ENCODE data around the gene SYT5. TPM values are rescaled to one million over a fixed set of nuclear protein-coding genes. Genes with fewer than 3 reads are reported as not detected.
"Not testable (repeated sequence)": the region's sequence is repeated elsewhere in the genome, so short reads cannot be mapped to it uniquely, and the experiment has no call there.

The SYT5 gene
- total and polyA plus RNA-seq, 4 donors: not detected

DNA sequence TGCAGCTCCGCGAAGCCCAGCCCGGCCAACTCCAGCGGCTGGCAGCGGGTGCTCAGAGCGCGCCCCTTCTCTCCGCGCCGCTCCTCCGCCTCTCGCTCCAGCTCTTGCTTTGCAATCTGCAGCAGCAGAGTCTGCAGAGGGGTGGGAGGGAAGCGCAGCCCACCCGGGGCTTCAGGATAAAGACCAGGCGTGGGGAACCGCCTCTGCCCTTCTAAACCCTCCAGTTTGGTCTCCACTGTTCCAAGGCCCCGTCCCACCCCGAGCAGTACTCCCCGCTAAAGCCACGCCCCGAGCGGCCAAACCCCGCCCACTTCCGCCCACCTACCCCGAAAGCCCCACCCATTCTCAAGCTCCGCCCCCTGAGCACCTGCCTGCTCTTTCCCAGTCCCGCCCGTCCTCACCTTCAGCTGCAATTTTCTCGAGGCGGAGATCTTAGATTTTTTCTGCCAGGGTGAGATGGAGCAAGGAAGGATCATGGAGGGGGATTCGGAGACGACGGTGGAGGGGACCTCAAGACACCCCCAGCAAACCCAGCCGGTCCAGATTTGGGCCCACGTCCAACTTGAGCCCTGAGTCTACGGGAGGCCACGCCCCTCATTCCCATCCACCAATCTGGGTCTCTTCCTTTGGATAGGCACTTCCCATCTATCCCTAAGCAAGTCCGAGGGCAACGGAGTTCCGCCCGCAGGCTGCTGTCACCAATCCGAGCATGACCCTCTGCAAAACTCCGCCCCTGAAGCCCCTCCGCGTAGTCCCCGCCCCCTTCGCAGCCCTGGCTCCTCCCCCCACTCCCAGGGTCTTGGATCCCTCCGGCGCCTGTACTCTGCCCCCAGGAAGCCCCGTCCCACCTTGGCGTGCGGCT lies 23.7 kb downstream of the SYT5 start:
- intact Hi-C loops (cut with DNase I): no loop called here
- no peaks in the 10 kb centered on the region for H3K27me3 ChIP-seq (ENCODE audit: control insufficient read depth in 1 of 2, insufficient read depth in 2 of 2, low read length in 1 of 2)
- no peaks in the 10 kb centered on the region for H3K9me3 ChIP-seq (ENCODE audit: control insufficient read depth, low read length)
- no peak overlapping the region for H3K27ac ChIP-seq (ENCODE audit: low read depth in 1 of 2, low read length in 2 of 2)
- H3K4me1 ChIP-seq (ENCODE audit: control insufficient read depth in 1 of 2, insufficient read depth in 2 of 2, low read length in 2 of 2): no peaks in the 10 kb centered on the region
- WGBS, 2 donors: 3 to 5% methylated on average over 48 to 52 of the region's 52 CpGs
- H3K4me3 ChIP-seq (ENCODE audit: low read length in 2 of 2): no peak overlapping the region
- H3K36me3 ChIP-seq (ENCODE audit: control insufficient read depth in 1 of 2, insufficient read depth in 2 of 2, low read length in 1 of 2): no peaks in the 10 kb centered on the region
- DNase-seq (no peak), ATAC-seq (ENCODE audit: low FRiP score) (no peak)

GRCh38 chr19:55155784-55156183 lies 24.3 kb downstream of the SYT5 start:
- H3K4me3 ChIP-seq (ENCODE audit: low read length in 2 of 2); ATAC-seq (ENCODE audit: low FRiP score); H3K9me3 ChIP-seq (ENCODE audit: control insufficient read depth, low read length); DNase-seq; H3K27ac ChIP-seq (ENCODE audit: low read depth in 1 of 2, low read length in 2 of 2); H3K36me3 ChIP-seq (ENCODE audit: control insufficient read depth in 1 of 2, insufficient read depth in 2 of 2, low read length in 1 of 2); intact Hi-C loops (cut with DNase I); H3K4me1 ChIP-seq (ENCODE audit: control insufficient read depth in 1 of 2, insufficient read depth in 2 of 2, low read length in 2 of 2); H3K27me3 ChIP-seq (ENCODE audit: control insufficient read depth in 1 of 2, insufficient read depth in 2 of 2, low read length in 1 of 2): not testable (repeated sequence)
- WGBS, 2 donors: 4 to 5% methylated on average over 5 of the region's 5 CpGs

DNA sequence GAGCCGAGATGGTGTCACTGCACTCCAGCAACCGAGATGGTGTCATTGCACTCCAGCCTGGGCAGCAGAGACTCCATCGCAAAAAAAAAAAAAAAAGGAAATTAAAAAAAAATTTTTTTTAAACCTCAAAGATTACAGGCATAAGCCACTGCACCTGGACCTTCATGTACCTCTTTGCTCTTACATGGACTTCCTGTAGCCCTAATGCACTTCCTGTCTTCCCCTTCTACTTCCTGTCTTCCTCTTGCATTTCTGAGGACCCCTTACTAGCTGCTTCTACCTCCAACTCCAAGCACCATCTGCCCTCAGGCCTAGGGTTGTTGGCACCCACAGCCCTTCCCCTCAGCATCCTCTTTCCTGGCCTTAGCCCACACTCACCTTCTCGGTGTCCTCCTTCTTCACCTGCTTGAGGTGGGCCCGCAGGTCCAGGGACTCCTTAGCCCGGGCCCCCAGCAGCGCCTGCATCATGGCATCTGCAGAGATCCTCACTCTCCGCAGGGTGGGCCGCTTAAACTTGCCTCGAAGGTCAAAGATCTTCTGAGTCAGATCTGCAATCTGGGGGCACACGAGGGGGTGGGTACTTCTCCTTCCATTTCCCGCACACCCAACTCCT lies 26.3 kb downstream of the SYT5 start:
- intact Hi-C loops (cut with DNase I): no loop called here
- Histone ChIP-seq H3K27me3 (ENCODE audit: control insufficient read depth in 1 of 2, insufficient read depth in 2 of 2, low read length in 1 of 2) (no peaks in the 10 kb centered on the region), H3K36me3 (ENCODE audit: control insufficient read depth in 1 of 2, insufficient read depth in 2 of 2, low read length in 1 of 2) (no peaks in the 10 kb centered on the region), H3K9me3 (ENCODE audit: control insufficient read depth, low read length) (no peaks in the 10 kb centered on the region), H3K4me1 (ENCODE audit: control insufficient read depth in 1 of 2, insufficient read depth in 2 of 2, low read length in 2 of 2) (no peaks in the 10 kb centered on the region), H3K27ac (ENCODE audit: low read depth in 1 of 2, low read length in 2 of 2) (no peak overlapping the region), H3K4me3 (ENCODE audit: low read length in 2 of 2) (no peak overlapping the region)
- 89% methylated on average over 12 of the region's 12 CpGs for WGBS, 2 donors
- ATAC-seq (ENCODE audit: low FRiP score) (no peak), DNase-seq (no peak)

- H3K9me3 ChIP-seq (ENCODE audit: control insufficient read depth, low read length): no peaks in the 10 kb centered on the region
- no peaks in the 10 kb centered on the region for H3K27me3 ChIP-seq (ENCODE audit: control insufficient read depth in 1 of 2, insufficient read depth in 2 of 2, low read length in 1 of 2)
- intact Hi-C loops (cut with DNase I): no loop called here
- H3K27ac ChIP-seq (ENCODE audit: low read depth in 1 of 2, low read length in 2 of 2): no peak overlapping the region
- no peaks in the 10 kb centered on the region for H3K36me3 ChIP-seq (ENCODE audit: control insufficient read depth in 1 of 2, insufficient read depth in 2 of 2, low read length in 1 of 2)
- ATAC-seq (ENCODE audit: low FRiP score) (no peak), DNase-seq (no peak)
- H3K4me1 ChIP-seq (ENCODE audit: control insufficient read depth in 1 of 2, insufficient read depth in 2 of 2, low read length in 2 of 2): no peaks in the 10 kb centered on the region
- no peak overlapping the region for H3K4me3 ChIP-seq (ENCODE audit: low read length in 2 of 2)
These were observed 28.1 kb downstream of the SYT5 start for GRCh38 chr19:55152017-55152416.

DNA sequence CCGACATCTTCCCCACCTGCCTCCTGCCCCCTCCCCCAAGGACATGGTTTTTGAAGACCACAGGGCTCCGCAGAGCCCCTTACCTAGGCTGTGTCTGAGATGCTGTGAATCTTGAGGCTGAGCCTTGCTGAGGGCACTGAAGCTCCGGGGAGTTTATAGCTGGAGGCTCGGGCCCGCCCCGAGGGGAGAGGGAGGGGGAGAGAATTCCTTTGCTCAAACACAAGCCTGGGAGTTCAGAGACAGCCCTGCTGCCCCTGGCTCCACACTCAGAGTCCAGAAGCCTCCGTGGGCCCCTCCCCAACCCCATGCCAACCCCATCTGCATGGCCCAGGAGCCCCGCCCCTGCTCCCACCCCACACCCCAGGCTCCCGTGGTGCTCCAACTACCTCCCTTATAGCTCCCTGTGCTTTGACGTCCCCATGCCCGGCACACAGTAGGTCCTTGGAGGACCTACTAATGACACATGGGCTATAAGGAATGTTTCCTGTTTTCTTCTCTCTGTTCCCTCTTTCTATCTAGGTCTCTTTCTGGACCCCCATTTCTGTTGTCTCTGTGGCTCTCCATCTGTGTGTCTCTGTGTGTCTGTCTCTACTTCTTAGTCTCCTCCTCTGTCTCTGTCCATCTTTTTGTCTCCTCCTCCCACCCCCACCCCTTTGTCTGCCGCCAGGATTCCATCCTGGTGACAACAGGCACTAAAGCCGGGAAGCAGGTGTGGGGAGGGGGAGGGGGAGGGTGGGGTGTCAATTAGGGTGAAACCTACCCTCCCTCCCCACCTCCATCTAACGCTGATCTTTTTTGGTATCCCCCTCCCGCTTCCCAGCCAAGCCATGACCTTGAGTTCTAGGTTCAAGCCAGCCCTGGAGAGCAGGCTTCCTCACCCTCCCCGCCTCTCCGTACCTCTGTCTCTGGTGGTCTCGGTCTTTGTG lies 30.7 kb downstream of the SYT5 start, which contains the start of gene TNNT1:
TSS of gene TNNT1 (minus strand) at position 129 of the 926 bp plus-strand sequence. CDS start 2,049 bp downstream, outside the sequence.
- ATAC-seq (ENCODE audit: low FRiP score): no peak
- intact Hi-C loops (cut with DNase I): loop anchor here in 1 of 2 donors (10.0 kb wide), 1 partner anchor 265 kb away; no protein-coding TSS in a partner anchor
- 8 to 9% methylated on average over 18 of the region's 18 CpGs for whole genome bisulfite sequencing, 2 donors

DNA sequence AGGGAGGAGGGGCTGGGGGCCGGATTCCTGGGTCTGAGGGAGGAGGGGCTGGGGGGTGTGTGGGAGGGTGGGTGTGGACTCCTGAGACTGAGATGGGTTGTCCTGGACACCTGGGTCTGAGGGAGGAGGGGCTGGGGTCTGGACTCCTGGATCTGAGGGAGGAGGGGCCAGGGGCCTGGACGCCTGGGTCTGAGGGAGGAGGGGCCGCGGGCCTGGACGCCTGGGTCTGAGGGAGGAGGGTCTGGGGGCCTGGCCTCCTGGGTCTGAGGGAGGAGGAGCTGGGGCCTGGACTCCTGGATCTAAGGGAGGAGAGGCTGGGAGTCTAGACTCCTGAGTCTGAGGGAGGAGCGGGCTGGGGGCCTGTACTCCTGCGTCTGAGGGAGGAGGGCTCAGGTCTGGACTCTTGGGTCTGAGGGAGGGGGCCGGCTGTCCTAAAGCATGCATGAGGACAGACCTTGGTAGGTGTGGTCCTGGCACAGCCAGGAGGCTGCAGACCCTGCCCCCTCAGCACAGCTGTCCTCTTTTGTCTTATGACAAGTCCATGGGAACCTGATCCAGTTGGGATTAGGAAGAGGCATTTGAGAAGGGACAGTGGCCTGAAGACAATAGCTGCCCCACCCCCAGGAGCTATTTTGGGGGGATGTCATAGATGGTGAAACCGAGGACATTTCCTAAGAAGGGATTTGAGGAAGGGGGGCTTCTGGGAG lies 32.4 kb downstream of the SYT5 start:
- WGBS, 2 donors: 32 to 34% methylated on average over 8 of the region's 9 CpGs
- Histone ChIP-seq H3K9me3 (ENCODE audit: control insufficient read depth, low read length) (no peaks in the 10 kb centered on the region), H3K27ac (ENCODE audit: low read depth in 1 of 2, low read length in 2 of 2) (no peak overlapping the region), H3K36me3 (ENCODE audit: control insufficient read depth in 1 of 2, insufficient read depth in 2 of 2, low read length in 1 of 2) (no peaks in the 10 kb centered on the region), H3K4me3 (ENCODE audit: low read length in 2 of 2) (no peak overlapping the region), H3K27me3 (ENCODE audit: control insufficient read depth in 1 of 2, insufficient read depth in 2 of 2, low read length in 1 of 2) (no peaks in the 10 kb centered on the region), H3K4me1 (ENCODE audit: control insufficient read depth in 1 of 2, insufficient read depth in 2 of 2, low read length in 2 of 2) (no peaks in the 10 kb centered on the region)
- DNase-seq (no peak), ATAC-seq (ENCODE audit: low FRiP score) (no peak)
- intact Hi-C loops (cut with DNase I): loop anchor here in 1 of 2 donors (10.0 kb wide), 1 partner anchor 267 kb away; no protein-coding TSS in a partner anchor

More for the DNA sequence above, 30.7 kb downstream of the SYT5 start, which contains the start of gene TNNT1:
- H3K9me3 ChIP-seq (ENCODE audit: control insufficient read depth, low read length): no peaks in the 10 kb centered on the region
- DNase-seq: no peak
- H3K4me3 ChIP-seq (ENCODE audit: low read length in 2 of 2): no peak within 1 kb of the TSS
- H3K27me3 ChIP-seq (ENCODE audit: control insufficient read depth in 1 of 2, insufficient read depth in 2 of 2, low read length in 1 of 2): no peaks in the 10 kb centered on the region
- H3K36me3 ChIP-seq (ENCODE audit: control insufficient read depth in 1 of 2, insufficient read depth in 2 of 2, low read length in 1 of 2): no peaks in the 10 kb centered on the region
- no peak within 1 kb of the TSS for H3K27ac ChIP-seq (ENCODE audit: low read depth in 1 of 2, low read length in 2 of 2)
- no peaks in the 10 kb centered on the region for H3K4me1 ChIP-seq (ENCODE audit: control insufficient read depth in 1 of 2, insufficient read depth in 2 of 2, low read length in 2 of 2)

GRCh38 chr19:55146705-55147273 lies 33.3 kb downstream of the SYT5 start:
- 1 to 3% methylated on average over 23 to 27 of the region's 27 CpGs for WGBS, 2 donors
- no peaks in the 10 kb centered on the region for H3K36me3 ChIP-seq (ENCODE audit: control insufficient read depth in 1 of 2, insufficient read depth in 2 of 2, low read length in 1 of 2)
- H3K9me3 ChIP-seq (ENCODE audit: control insufficient read depth, low read length): no peaks in the 10 kb centered on the region
- no peak overlapping the region for H3K4me3 ChIP-seq (ENCODE audit: low read length in 2 of 2)
- DNase-seq (no peak), ATAC-seq (ENCODE audit: low FRiP score) (no peak)
- intact Hi-C loops (cut with DNase I): loop anchor here in 1 of 2 donors (10.0 kb wide), 1 partner anchor 268 kb away; no protein-coding TSS in a partner anchor
- H3K27me3 ChIP-seq (ENCODE audit: control insufficient read depth in 1 of 2, insufficient read depth in 2 of 2, low read length in 1 of 2): no peaks in the 10 kb centered on the region
- no peak overlapping the region for H3K27ac ChIP-seq (ENCODE audit: low read depth in 1 of 2, low read length in 2 of 2)
- H3K4me1 ChIP-seq (ENCODE audit: control insufficient read depth in 1 of 2, insufficient read depth in 2 of 2, low read length in 2 of 2): no peaks in the 10 kb centered on the region
